ENCODE results near the gene PERM1.
"Not testable (repeated sequence)": the region's sequence is repeated elsewhere in the genome, so short reads cannot be mapped to it uniquely, and the experiment has no call there.

PERM1 gene

GRCh38 chr1:964691-965525 lies 17.0 kb downstream of the PERM1 start:
- DNase-seq (ENCODE audit: low spot score) = no peak

DNA sequence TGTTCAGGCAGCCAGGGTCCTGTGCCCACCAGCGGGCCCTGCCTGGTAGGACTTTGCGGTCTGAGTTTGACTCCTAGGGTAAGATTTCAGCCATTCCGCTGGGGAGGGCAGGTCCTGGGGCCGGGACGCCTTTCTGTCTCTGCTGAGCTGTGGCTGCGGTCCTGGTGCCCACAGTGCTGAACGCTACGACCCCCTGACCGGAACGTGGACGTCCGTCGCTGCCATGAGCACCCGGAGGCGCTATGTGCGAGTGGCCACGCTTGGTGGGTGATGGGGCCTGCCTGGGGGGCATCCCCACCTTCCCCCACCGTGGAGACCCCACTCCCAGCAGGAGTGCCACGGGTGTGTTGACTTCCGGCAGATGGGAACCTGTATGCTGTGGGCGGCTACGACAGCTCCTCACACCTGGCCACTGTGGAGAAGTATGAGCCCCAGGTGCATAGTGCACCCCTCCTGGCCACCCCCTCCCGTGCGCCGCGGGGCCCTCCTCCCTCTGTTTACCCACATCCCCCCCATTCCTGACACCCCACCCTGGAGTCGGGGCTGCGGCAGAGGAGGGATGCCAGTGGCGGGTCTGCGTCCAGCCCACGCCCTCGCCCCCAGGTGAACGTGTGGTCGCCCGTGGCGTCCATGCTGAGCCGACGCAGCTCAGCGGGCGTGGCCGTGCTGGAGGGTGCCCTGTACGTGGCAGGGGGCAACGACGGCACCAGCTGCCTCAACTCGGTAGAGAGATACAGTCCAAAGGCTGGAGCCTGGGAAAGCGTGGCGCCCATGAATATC lies 18.0 kb downstream of the PERM1 start:
- no peak for DNase-seq (ENCODE audit: low spot score)

- DNase-seq (ENCODE audit: low spot score) = no peak
These were observed 18.6 kb downstream of the PERM1 start for GRCh38 chr1:963301-963651.

GRCh38 chr1:962381-963300 lies 19.3 kb downstream of the PERM1 start:
- no peak for DNase-seq (ENCODE audit: low spot score)

DNA sequence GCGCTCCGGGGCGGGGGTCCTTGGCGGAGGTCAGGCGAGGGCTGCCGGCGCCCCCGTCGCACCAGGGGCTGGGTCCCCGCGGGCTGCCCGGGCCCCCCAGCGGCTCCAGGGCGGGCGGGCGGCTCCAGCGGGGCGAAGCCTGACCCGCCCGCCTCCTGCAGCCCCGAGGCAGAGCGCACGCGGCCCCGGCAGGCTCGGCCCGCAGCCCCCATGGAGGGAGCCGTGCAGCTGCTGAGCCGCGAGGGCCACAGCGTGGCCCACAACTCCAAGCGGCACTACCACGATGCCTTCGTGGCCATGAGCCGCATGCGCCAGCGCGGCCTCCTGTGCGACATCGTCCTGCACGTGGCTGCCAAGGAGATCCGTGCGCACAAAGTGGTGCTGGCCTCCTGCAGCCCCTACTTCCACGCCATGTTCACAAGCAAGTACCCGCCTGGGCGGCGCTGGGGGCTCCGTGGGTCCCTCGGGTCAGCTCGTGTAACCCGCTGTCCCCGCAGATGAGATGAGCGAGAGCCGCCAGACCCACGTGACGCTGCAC lies 20.7 kb downstream of the PERM1 start:
- no peak for DNase-seq (ENCODE audit: low spot score)

DNA sequence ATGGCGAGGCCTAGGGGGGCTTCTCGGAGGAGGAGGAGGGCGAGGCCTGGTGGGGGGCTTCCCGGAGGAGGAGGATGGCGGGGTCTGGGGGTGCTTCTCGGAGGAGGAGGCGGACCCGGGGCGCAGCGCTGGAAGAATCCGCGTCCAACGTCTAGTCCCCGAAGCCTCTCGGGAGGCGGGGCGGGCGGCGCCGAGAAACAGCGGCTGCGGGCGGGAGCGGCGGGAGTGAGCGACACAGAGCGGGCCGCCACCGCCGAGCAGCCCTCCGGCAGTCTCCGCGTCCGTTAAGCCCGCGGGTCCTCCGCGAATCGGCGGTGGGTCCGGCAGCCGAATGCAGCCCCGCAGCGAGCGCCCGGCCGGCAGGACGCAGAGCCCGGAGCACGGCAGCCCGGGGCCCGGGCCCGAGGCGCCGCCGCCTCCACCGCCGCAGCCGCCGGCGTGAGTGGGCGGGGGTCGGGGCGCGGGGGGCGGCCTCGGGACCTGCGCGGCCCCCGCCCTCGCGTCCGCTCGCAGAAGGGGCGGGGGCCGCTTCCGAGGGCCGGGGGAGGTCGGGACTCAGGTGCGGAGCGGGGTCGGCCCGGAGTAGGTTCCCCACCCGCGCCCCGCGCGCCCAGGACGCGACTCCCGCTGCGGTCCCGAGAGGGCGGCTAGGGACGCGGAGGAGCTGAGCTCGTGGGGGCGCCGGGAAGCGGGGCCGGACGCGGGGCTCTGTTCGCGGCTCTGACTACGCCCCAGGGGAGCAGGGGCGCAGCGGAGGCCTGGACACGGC lies 21.3 kb downstream of the PERM1 start, which contains the start of gene KLHL17:
TSS of gene KLHL17 (plus strand) at position 222 of the 769 bp plus-strand sequence. CDS start at position 332, 110 bp downstream.
- peak; percentile 88 for DNase-seq (ENCODE audit: low spot score)

DNA sequence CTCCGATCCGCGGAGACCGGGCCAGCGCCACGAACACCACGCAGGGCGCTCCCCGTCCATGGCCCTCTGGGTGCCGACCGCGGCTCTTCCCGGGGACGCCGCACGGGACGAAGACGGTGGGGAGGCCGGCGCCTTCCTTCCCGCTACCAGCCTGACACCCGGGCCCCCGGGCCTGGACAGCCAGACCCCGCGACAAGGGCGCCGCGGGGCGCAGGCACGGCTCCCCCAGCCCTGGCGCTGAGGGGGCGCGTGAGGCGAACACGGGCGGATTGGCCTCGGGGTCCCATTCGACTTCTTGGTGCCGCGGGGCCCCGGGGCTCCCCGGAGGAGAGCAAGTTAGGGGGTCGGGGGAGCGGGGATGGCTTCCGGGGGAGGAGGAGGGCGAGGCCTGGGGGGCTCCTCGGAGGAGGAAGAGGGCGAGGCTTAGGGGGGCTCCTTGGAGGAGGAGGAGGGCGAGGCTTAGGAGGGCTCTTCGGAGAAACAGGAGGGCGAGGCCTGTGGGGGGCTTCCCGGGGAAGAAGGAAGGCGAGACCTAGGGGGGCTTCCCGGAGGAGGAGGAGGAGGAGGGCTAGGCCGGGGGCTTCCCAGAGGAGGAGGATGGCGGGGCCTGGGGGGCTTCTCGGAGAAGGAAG lies 22.0 kb downstream of the PERM1 start:
- no peak for DNase-seq (ENCODE audit: low spot score)

DNA sequence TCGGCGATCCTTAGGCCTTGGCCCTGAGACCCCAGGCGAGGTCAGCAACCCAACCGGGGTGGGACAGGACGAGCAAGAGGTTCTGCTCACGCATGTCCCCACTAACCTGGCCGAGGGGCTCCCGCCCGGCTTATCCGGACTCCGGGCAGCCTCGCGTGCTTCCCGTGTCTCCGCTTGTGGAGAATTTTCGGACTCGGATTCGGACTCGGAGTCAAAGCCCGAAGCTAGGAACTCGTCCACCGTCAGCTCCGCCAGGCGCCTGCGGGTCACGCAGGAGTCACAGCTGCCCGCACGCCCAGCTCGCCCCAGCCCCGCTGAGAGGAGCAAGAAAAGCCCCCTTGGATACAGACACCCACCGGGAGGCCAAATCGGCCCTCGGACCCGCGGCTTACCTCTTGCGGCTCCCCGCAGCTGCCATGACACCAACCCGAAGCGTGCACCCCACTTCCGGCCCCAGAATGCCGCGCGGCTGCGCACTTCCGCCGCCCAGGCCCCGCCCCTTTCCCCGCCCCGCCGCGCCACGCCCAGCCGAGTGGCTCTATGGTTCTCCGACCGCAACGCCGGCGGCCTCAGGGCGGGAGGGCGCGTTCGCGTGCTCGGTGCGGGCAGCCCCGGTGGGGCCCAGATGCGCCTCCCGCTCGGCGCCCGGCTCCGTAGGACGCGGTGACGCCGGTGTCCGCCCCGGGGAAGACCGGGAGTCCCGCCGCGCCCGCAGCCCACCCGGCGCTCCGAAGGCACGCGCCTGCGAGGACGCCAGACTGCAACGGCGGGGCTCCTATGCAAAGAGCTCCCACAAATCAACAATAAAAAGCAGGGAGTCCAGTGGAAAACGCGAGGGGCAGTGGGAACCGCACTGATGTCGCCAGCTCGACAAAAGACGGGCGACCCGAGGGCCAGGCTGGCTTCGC lies 22.8 kb downstream of the PERM1 start, which contains the start of gene NOC2L:
TSS of gene NOC2L (minus strand) at position 434 of the 908 bp plus-strand sequence. CDS start at position 418, 16 bp downstream.
- DNase-seq (ENCODE audit: low spot score) = peak; percentile 92

GRCh38 chr1:956636-957035 lies 25.3 kb downstream of the PERM1 start:
- DNase-seq (ENCODE audit: low spot score) = no peak

DNA sequence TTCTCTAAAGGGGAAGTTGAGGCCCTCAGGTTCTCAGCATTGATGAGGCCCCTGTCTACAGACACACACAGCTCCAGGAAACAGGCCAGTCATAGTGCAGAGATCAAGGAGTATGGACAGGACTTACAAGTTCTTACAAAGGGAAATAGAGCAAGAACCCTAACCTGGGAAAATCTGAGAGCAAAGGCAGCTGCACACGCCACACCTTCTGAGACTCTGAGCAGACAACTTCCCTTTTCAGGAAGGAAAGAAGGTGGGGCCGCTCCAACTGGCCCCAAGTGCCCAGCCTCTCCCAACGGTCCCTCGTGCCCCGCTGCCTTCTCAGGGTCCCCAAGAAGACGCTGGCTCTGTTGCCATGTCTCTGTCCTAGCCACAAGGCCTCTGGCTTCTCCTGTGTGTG lies 26.4 kb downstream of the PERM1 start:
- no peak for DNase-seq (ENCODE audit: low spot score)

DNA sequence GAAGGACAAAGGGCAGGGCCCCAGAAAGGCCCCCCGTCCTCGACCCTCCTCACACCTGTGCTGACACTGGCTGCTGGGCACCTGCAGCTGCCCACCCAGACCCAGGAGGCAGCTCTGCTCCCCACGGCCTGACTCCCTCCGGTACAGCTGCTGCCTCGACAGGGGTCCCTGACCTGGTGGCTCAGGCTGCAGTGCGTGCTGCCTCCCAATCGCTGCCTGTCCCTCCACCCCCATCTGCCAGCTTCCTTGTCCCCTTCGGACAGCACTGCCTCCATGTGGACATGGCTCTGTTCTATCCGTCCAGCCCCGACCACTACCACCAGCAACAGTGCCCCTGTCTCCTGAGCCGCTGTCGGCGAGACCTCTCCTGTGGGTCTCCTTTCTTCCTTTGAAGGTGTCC lies 27.0 kb downstream of the PERM1 start:
- no peak for DNase-seq (ENCODE audit: low spot score)

DNA sequence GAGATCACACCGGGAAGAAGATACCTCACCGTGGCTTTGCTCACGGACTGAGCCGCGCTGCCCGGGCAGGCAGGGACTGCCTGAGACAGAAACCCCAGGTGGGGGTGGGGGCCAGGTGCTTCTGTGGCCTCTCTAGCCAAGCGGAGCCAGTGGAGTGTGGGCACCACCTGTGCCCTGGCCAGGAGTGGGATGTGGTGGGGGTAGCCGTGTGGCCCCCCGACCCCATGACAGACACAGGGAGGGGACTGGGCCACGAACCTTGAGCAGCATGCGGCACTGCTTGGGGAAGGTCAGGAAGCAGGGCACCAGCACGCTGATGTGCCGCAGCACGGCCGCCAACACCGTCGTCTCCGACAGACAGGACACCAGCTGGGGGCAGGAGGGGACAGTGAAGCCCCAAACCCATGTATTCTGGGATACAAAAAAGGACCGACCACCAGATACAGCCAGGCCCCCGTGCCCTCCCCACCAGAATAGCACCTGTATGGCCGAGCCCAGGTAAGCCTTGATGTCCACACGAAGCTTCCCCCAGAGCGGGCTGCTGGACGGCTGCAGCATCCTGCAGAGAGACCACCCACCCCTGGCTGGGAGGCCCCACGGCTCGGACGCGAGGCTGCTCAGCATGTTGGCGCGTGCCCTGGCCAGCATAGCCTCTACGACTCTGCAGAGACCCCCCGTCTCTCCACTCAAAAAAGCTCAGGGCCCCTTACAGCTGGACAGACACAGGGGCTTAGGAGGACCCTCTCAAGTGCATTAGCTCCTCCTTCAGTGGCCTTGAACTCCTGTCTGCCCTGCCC lies 28.2 kb downstream of the PERM1 start:
- no peak for DNase-seq (ENCODE audit: low spot score)

GRCh38 chr1:952603-953002 lies 29.3 kb downstream of the PERM1 start:
- DNase-seq (ENCODE audit: low spot score) = no peak

DNA sequence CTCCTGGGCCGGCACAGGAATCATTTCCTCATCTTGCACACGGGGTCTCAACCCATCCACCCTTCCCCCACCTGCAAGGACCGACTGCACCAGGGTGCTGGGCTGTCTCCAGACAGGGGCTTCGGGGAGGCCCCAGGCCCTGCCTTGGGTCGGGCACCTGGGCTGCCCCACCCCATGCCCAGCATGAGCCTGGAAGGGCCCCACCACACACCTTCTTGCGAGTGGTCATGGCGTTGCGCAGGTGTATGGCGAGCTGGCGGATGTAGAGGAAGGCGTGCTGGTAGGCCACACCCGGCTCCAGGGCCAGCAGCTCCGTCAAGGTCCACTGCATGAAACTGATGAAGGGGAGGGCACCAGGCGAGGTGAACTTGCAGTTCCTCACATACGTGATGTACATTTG lies 29.7 kb downstream of the PERM1 start:
- no peak for DNase-seq (ENCODE audit: low spot score)

DNA sequence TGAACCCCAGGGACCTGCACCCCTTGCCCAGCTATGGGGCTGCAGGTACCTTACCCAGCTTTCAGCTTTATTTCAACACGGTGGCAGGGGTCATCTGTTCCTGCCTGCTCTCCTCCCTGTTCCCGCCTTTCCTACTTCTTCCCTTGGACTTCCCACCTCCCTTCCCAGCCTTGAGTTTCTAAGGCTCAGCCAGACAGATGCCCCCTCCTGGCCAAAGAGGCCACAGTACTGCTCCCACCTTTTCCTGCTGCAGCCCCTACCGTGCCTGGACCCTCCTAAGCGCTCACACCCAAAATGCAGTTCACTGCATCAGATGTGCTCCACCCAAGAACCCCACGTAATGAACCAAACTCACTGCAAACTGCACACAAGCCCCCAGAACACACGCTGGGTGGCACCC lies 30.5 kb downstream of the PERM1 start:
- no peak for DNase-seq (ENCODE audit: low spot score)

GRCh38 chr1:950881-951280 lies 31.0 kb downstream of the PERM1 start:
- DNase-seq (ENCODE audit: low spot score) = no peak

GRCh38 chr1:950268-950667 lies 31.6 kb downstream of the PERM1 start:
- DNase-seq (ENCODE audit: low spot score) = no peak

- no peak for DNase-seq (ENCODE audit: low spot score)
These were observed 33.9 kb downstream of the PERM1 start for GRCh38 chr1:947958-948357.

GRCh38 chr1:946811-947210 lies 35.1 kb downstream of the PERM1 start:
- DNase-seq (ENCODE audit: low spot score) = not testable (repeated sequence)

Measured in hepatic stellate cell (primary cell).